Astrocyte (in vitro differentiated cells and primary cell): ENCODE measurements around the gene CLPSL1. TPM values are rescaled to one million over a fixed set of nuclear protein-coding genes. Genes with fewer than 3 reads are reported as not detected.

ENCODE experiments used
- DNase-seq: peaks from one replicate; pipeline ENCODE4 v3.0.0-alpha.2; 2010; ENCODE audit warnings: low read depth
- FAIRE-seq: peaks from 2 replicates; lab custom pipeline; 2011; peaks lifted over from hg19 to GRCh38; lab: Jason Lieb, UNC
- H2AFZ ChIP-seq: 2 replicates; pipeline ENCODE4 v1.6.0; 2012; ENCODE audit warnings: low read depth, low read length, inconsistent platforms
- H3K27ac ChIP-seq: 2 replicates; pipeline ENCODE4 v1.5.1; 2011; ENCODE audit warnings: low read depth, low read length, inconsistent platforms
- H3K27me3 ChIP-seq: 2 replicates; pipeline ENCODE4 v1.6.0; 2011; ENCODE audit warnings: low read length, inconsistent platforms; ENCODE audit not compliant: insufficient read depth
- H3K36me3 ChIP-seq: 2 replicates; pipeline ENCODE4 v1.5.1; 2011; ENCODE audit warnings: low read length, inconsistent platforms; ENCODE audit not compliant: insufficient read depth
- H3K4me1 ChIP-seq: 2 replicates; pipeline ENCODE4 v1.5.1; 2011; ENCODE audit warnings: low read length, inconsistent platforms; ENCODE audit not compliant: insufficient read depth
- H3K4me2 ChIP-seq: 2 replicates; pipeline ENCODE4 v1.6.0; 2012; ENCODE audit warnings: low read length, inconsistent platforms
- H3K4me3 ChIP-seq: 2 replicates; pipeline ENCODE4 v1.5.1; 2011; ENCODE audit warnings: low read depth, mild to moderate bottlenecking, low read length, inconsistent platforms; ENCODE audit not compliant: insufficient read depth
- H3K79me2 ChIP-seq: 2 replicates; pipeline ENCODE4 v1.6.0; 2012; ENCODE audit warnings: mild to moderate bottlenecking, low read length, inconsistent platforms; ENCODE audit not compliant: insufficient read depth
- H3K9ac ChIP-seq: 2 replicates; pipeline ENCODE4 v1.6.0; 2012; ENCODE audit warnings: mild to moderate bottlenecking, low read length, inconsistent platforms
- H3K9me3 ChIP-seq: 2 replicates; pipeline ENCODE4 v1.5.1; 2012; ENCODE audit warnings: low read depth, mild to moderate bottlenecking, low read length, inconsistent platforms; ENCODE audit not compliant: insufficient read depth
- H4K20me1 ChIP-seq: 2 replicates; pipeline ENCODE4 v1.6.0; 2012; ENCODE audit warnings: low read length, inconsistent platforms; ENCODE audit not compliant: insufficient read depth
- H3K27ac Mint-ChIP-seq: one replicate; pipeline ENCODE4 v1.8.0; 2021; ENCODE audit warnings: mild to moderate bottlenecking, mixed read lengths; ENCODE audit not compliant: unreplicated experiment
- H3K27me3 Mint-ChIP-seq: one replicate; pipeline ENCODE4 v1.8.0; 2021; ENCODE audit warnings: low read depth, mixed read lengths; ENCODE audit not compliant: unreplicated experiment
- H3K36me3 Mint-ChIP-seq: one replicate; pipeline ENCODE4 v1.8.0; 2021; ENCODE audit warnings: low read depth, mixed read lengths; ENCODE audit not compliant: unreplicated experiment
- H3K4me1 Mint-ChIP-seq: one replicate; pipeline ENCODE4 v1.8.0; 2021; ENCODE audit warnings: low read depth, mixed read lengths; ENCODE audit not compliant: unreplicated experiment
- H3K4me3 Mint-ChIP-seq: one replicate; pipeline ENCODE4 v1.8.0; 2021; ENCODE audit warnings: mild to moderate bottlenecking, moderate library complexity, mixed read lengths; ENCODE audit not compliant: unreplicated experiment
- H3K9me3 Mint-ChIP-seq: one replicate; pipeline ENCODE4 v1.8.0; 2021; ENCODE audit warnings: mild to moderate bottlenecking, mixed read lengths; ENCODE audit not compliant: unreplicated experiment
- EZH2 ChIP-seq: IDR thresholded peaks from 2 replicates; pipeline ENCODE4 v1.6.1; 2012; ENCODE audit warnings: mild to moderate bottlenecking, low read length, inconsistent platforms; ENCODE audit not compliant: insufficient read depth
- total RNA-seq: library from RNA; stranded (reverse); gene quantifications from 2 replicates; pipeline ENCODE4 v1.2.1, GENCODE V29; 2021
- TF ChIP-seq, protein P1 (sequence below): IDR thresholded peaks from 2 replicates; pipeline ENCODE4 v1.5.1; 2011; ENCODE audit warnings: low read depth, mild to moderate bottlenecking, inconsistent platforms, low read length, moderate library complexity; ENCODE audit not compliant: insufficient read depth

CLPSL1 gene
- total RNA-seq, 1 donor from 2014 or later = not detected

DNA sequence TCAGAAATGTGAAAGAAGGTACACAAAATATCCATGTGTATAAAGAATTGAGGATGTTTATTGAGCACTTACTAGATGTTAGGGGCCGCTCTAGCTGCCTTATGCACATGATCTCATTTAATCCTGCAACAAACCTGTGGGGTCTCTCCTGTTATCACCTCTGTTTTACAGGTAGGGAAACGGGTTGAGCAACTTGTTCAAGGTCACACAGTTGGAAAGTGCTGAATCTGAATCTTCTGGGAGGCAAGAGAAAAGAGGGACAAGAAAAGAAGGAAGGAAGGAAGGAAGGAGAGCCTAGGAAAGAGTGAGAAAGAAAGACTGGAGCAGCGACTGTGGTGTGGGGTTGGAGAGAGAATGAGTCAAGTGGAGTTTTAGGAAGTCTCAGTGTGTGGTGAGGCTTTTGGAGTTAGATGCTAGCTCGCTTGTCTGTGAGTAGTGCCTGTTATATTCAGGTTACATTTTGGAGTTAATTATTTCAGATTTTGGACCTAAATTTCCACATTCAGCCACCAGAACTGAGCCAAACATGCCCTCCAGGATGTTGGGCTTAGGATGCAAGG lies 7.7 kb downstream of the CLPSL1 start:
- Mint-ChIP-seq H3K27ac (no peak overlapping the region), H3K4me1 (peaks cover 2% of the 10 kb centered on the region), H3K9me3 (peaks cover 4% of the 10 kb centered on the region), H3K36me3 (no peaks in the 10 kb centered on the region), H3K4me3 (no peak overlapping the region), H3K27me3 (peaks cover 37% of the 10 kb centered on the region)
- DNase-seq = no peak
- no peak overlapping the region for H3K4me2 ChIP-seq
- H3K27ac ChIP-seq = no peak overlapping the region
- H3K9me3 ChIP-seq = no peaks in the 10 kb centered on the region
- H3K79me2 ChIP-seq = no peaks in the 10 kb centered on the region
- H3K4me3 ChIP-seq = no peak overlapping the region
- TF ChIP-seq EZH2 = no peak
- TF ChIP-seq, protein P1, sequence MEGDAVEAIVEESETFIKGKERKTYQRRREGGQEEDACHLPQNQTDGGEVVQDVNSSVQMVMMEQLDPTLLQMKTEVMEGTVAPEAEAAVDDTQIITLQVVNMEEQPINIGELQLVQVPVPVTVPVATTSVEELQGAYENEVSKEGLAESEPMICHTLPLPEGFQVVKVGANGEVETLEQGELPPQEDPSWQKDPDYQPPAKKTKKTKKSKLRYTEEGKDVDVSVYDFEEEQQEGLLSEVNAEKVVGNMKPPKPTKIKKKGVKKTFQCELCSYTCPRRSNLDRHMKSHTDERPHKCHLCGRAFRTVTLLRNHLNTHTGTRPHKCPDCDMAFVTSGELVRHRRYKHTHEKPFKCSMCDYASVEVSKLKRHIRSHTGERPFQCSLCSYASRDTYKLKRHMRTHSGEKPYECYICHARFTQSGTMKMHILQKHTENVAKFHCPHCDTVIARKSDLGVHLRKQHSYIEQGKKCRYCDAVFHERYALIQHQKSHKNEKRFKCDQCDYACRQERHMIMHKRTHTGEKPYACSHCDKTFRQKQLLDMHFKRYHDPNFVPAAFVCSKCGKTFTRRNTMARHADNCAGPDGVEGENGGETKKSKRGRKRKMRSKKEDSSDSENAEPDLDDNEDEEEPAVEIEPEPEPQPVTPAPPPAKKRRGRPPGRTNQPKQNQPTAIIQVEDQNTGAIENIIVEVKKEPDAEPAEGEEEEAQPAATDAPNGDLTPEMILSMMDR = no peak
- no peak overlapping the region for H2AFZ ChIP-seq
- H3K9ac ChIP-seq = no peak overlapping the region
- no peaks in the 10 kb centered on the region for H4K20me1 ChIP-seq
- peaks cover 36% of the 10 kb centered on the region for H3K27me3 ChIP-seq
- FAIRE-seq = no peak
- H3K36me3 ChIP-seq = no peaks in the 10 kb centered on the region
- no peaks in the 10 kb centered on the region for H3K4me1 ChIP-seq

DNA sequence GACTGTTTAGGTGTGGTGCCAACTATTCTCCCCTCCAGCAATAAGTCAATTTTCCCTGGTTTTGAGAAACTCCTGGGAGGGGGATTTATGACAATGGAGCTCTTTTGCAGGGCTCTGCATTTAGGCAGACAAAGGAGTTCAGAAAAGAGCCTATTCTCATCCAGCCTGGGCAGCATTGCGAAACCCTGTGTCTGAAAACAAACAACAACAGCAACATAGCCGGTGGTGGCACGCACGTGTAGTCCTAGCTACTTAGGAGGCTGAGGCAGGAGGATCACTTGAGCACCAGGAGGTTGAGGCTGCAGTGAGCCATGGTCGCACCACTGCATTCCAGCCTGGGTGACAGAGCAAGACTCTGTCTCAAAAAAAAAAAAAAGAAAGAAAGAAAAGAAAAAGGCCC lies 9.9 kb downstream of the CLPSL1 start:
- H3K9ac ChIP-seq = no peak overlapping the region
- no peak overlapping the region for H3K4me3 ChIP-seq
- no peaks in the 10 kb centered on the region for H3K9me3 ChIP-seq
- DNase-seq (no peak), FAIRE-seq (no peak)
- peaks cover 49% of the 10 kb centered on the region for H3K27me3 Mint-ChIP-seq
- no peak overlapping the region for H3K27ac Mint-ChIP-seq
- peaks cover 30% of the 10 kb centered on the region for H3K27me3 ChIP-seq
- no peaks in the 10 kb centered on the region for H4K20me1 ChIP-seq
- H3K4me2 ChIP-seq = no peak overlapping the region
- H3K27ac ChIP-seq = no peak overlapping the region
- peaks cover 3% of the 10 kb centered on the region for H3K36me3 Mint-ChIP-seq
- no peaks in the 10 kb centered on the region for H3K79me2 ChIP-seq
- peaks cover 3% of the 10 kb centered on the region for H3K4me1 Mint-ChIP-seq
- no peaks in the 10 kb centered on the region for H3K36me3 ChIP-seq
- TF ChIP-seq, protein P1 = no peak
- no peak for TF ChIP-seq EZH2
- H3K4me1 ChIP-seq = no peaks in the 10 kb centered on the region
- H3K9me3 Mint-ChIP-seq = peaks cover 4% of the 10 kb centered on the region
- no peak overlapping the region for H2AFZ ChIP-seq
- no peak overlapping the region for H3K4me3 Mint-ChIP-seq

DNA sequence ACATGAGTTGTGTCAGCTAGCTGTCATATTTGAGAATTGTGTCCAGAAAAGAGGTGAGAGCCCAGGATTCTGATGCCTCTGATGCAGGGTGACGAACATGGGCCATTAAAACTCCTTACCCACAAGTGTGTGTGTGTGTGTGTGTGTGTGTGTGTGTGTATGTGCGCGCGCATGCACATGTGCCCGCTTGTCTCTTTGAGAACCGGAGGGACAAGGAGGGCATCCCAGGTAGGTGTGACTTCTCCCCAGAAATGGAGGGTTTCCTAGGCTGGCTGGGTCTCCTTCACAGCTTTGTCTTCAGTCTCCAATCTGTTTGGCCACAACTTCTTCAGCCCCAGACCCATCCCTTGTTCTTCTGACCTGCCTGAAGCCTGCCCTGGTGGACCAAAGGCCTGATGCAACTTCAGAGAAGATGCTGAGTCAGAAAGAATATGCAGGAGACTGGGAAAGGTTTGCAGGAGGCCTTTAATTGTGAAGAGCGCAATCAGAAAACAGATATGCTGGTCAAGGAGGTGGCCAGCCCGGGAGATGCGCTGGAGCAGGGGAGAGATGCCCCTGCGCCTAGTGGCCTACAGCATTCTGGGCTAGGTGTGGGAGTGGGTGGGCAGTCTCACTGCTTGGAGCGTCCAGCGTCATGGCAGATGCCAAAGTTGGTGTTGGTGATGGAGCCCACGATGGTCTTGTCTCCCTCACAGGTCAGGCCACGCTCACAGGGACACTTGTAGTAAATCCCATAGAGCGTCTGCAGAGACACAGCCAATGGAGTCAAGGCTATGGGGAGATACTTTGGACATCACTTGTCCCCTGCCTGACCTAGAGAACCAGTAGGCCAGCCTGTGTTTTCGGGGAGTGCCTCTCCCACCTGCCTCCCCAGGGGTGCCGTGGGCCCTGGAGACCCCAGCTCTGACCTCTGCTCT lies 14.0 kb downstream of the CLPSL1 start:
- H4K20me1 ChIP-seq = no peaks in the 10 kb centered on the region
- Mint-ChIP-seq H3K27me3 (peaks cover 40% of the 10 kb centered on the region), H3K4me3 (no peak overlapping the region), H3K9me3 (peaks cover 2% of the 10 kb centered on the region), H3K27ac (no peak overlapping the region), H3K36me3 (peaks cover 3% of the 10 kb centered on the region), H3K4me1 (peaks cover 3% of the 10 kb centered on the region)
- H3K4me1 ChIP-seq = no peaks in the 10 kb centered on the region
- DNase-seq (no peak), FAIRE-seq (no peak)
- TF ChIP-seq, protein P1 = no peak
- TF ChIP-seq EZH2 = no peak
- H2AFZ ChIP-seq = no peak overlapping the region
- H3K27ac ChIP-seq = no peak overlapping the region
- H3K4me2 ChIP-seq = no peak overlapping the region
- H3K27me3 ChIP-seq = peaks cover 8% of the 10 kb centered on the region
- no peaks in the 10 kb centered on the region for H3K9me3 ChIP-seq
- H3K4me3 ChIP-seq = no peak overlapping the region
- no peaks in the 10 kb centered on the region for H3K36me3 ChIP-seq
- H3K9ac ChIP-seq = no peak overlapping the region
- no peaks in the 10 kb centered on the region for H3K79me2 ChIP-seq
